Stimulated activated CD4-positive, alpha-beta T cell treated with anti-CD3 and anti-CD28 coated beads, Interleukin-1b, Interleukin-23, amount 100 ng/mL, for 24 hours (primary cell): ENCODE results near the gene SYNE3.

Source experiments
- DNase-seq, 4 experiments: peaks; one replicate each; pipeline ENCODE4 v3.0.0-alpha.2; 2020; ENCODE audit warnings: low read depth in 4 of 4, low spot score in 1 of 4

SYNE3 gene

DNA sequence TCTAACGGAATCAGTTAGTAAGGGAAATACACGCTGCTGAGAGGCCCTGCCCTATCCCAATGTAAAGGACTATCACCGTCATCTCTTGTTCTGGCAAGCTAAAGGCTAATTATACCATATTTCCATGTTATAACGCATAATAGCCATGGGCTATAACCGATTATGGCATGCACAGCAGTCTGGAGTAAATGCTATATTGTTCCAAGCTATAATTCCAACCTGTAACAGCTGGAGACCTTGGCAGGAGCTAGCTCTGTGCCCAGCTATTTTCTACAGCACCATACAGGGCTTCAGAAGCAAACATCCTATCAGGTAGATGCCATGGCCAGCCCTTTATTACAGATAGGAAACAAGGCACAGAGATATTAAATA, 26.3 kb downstream of the SYNE3 start:
- no peak for DNase-seq

DNA sequence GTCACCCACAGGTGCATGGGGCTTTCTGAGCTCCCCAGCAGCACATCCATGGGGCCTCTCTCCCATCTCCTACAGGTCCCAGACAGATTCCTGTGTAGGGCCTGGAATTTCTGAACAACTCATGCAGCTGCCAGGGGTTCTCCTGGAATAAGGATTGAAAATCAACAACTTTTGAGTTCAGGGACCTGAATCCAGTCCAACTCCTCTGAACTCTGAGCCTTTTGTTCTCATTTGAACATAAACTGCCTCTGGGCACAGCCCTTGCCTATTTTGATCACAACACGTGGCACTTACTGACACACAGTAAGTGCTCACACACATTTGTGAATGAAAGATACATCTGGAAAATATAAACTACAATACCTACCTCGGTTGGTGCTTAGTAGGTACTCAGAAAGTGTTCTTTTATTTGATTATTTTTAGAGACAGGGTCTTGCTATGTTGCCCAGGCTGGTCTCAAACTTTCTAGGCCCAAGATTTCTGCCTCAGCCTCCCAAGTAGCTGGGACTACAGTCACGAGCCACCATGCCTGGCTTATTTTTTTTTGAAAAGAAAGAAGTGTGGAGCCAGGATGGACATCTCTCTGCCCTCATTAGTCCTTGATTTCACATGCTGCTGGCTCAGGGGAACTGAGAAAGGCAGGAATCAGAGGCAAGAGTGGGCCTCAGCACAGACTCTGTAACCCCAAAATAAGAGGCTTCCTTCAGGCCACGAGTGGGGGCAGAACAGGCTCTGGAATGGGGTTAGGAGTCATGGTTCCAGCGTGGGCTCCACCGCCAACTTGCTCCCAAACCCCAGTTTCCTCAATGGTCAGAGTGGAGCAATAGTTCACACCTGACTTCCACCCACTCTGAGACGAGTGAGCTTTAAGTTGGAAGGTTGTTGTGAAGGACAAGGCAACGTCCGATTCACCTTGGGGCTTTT, 27.0 kb downstream of the SYNE3 start:
- no peak for DNase-seq

- DNase-seq = no peak
Measured at GRCh38 chr14:95488376-95489213, 27.9 kb downstream of the SYNE3 start.

DNA sequence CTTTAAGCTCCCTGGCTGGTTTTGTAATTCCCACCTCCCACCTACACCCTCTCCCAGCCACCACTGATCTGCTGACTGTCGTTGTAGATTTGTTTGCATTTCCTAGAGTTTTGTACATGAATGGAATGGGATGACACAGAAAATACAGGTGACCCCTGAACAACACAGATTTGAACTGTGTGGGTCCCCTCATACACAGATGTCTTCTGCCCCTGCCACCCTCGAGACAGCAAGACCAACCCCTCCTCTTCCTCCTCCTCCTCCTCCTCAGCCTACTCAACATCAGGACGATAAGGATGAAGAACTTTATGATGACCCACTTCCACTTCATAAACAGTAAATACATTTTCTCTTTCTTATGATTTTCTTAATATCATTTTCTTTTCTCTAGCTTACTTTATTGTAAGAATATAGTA, 28.8 kb downstream of the SYNE3 start:
- no peak for DNase-seq

DNA sequence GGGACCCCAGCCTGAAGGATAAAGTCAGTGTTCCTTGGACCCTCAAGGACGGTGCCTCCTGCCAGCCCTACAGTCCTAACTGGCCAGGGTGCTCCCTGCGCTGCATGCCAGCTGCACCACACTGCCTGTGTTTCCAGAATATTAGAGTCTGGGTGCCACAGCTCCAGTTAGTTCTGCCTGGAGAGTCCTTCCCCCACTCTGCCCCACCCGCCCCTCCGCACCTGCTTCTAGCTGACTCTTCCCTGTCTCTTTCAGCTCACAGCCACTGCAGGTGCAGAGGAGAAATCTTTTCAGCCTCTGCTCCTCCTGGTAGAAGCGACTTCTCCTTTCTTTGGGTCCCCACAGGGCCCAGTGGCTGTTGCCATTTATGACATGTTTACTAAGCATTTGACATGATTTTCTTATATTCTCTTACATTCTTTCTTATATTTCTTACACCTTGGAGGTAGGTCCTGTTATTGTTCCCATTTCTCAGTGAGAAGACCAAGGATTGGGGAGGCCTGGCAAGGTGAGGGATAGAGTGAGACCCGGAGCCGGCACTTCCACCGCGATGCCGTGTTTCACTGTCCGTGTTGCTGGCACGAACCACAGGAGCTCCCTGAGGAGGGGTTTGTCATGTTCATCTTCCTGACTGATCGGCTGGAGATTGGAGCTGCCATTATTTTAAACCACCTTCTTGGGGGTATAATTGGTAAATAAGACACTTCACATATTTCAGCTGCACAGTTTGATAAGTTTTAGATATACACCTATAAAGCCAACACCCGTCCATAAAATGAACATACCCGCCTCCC, 29.4 kb downstream of the SYNE3 start:
- DNase-seq = no peak

DNA sequence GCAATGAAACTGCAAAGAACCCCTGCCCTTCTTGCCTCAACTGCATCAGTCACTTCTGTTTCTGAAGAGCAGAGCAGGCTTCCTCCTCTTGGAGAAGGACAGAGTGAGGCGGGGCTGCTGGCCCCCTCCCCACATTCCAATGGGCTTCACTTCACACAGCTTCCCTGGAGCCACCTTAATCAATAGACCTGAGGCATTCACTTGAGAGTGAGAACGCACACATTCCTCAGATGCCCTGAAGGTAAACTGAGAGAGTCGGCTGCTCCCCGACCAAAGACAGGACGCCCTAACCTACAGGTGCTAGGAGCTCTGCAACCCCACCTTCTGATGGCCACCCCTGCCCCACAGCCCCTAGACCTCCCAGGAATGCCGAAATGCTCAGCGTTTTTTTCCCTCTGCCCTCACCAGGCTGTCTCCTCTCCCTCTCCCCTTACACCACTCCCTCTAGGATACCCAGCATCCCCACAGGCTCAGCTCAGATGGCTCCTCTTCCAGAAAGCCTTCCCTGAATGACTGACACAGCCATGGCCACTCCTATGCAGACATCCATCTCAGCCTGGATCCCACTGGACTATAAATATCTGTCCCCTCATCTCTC, 31.1 kb downstream of the SYNE3 start:
- DNase-seq = no peak

DNA sequence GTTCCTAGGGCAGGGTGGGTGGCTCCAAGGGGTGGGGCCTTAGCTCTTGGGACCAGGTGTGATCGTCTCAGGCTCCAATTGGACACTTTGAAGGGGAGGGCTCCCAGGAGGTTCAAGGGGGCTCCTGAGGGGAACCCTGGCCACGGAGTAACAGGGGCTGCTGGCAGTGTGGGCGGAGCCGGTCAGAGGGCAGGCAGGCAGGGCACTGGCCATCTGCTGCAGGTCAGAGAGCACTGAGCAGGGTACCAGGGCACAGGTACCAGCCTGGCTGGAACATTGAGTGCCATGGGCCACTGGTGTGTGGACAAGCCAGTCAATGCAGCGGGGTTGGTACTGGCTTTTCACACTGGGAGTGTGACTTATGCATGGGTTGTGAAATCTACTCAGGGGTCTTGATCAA, 32.2 kb downstream of the SYNE3 start:
- DNase-seq = no peak

- DNase-seq = no peak
Measured at GRCh38 chr14:95483309-95484165, 32.9 kb downstream of the SYNE3 start.

- DNase-seq = no peak
Measured at GRCh38 chr14:95482627-95483308, 33.7 kb downstream of the SYNE3 start.

GRCh38 chr14:95481391-95482022, 34.9 kb downstream of the SYNE3 start:
- DNase-seq = no peak

DNA sequence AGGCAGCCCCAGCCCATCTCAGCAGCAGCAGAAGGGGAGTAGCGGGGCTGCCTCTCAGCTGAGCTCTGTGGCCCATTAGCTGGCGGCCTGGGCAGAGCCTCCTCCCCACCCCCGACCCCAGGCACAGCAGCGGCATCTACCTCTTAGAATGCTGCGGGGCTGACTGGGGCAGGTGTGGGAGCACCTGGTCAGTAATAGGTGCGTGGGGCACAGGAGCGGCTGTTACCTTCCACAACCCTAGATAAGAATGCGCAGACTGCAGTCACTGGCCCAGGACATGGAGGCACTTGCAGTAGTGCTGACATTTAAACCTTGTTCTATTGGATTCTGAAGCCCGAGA, 35.6 kb downstream of the SYNE3 start:
- DNase-seq = no peak

GRCh38 chr14:95480109-95480886, 36.2 kb downstream of the SYNE3 start:
- peak in 2 of 4 experiments; percentile 6 to 9 for DNase-seq

- DNase-seq = no peak
Measured at GRCh38 chr14:95479494-95479893, 37.0 kb downstream of the SYNE3 start.

DNA sequence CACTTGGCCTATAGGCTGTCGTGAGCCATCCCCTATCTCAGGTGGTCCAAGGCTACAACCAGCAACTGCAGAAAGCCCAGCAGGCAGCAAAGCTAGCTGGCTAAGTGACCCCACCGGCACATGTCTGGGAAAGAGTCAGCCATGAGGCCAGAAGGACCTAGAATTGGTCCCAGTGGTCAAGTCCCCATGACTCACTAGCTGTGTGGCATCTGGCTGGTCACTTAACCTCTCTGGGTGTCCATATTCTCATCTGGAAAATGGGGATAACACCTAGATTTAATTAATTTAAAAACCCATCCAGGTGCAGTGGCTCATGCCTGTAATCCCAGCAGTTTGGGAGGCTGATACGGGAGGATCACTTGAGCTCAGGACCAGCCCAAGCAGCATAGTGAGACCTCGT, 37.6 kb downstream of the SYNE3 start:
- DNase-seq = no peak

DNA sequence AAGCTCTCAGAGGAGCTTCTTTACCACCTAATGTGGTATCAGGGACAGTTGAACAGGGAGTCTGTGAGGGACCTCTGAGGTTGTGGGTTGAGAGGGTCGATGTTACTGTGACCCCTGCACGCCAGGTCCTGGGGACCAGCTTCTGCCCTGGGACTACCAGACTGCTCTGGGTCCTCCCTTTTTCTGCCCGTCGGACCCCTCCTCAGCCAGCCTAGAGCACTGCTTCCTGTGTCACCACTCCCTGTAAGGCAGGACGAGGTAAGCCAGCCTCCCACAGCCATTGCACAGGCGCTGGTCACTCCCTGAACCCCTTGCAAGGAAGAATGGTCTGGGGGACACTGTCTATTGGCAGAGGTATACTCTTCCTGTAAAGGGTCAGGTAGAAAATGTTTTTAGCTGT, 38.1 kb downstream of the SYNE3 start:
- DNase-seq = no peak

GRCh38 chr14:95477411-95478269, 38.8 kb downstream of the SYNE3 start:
- DNase-seq = no peak

DNA sequence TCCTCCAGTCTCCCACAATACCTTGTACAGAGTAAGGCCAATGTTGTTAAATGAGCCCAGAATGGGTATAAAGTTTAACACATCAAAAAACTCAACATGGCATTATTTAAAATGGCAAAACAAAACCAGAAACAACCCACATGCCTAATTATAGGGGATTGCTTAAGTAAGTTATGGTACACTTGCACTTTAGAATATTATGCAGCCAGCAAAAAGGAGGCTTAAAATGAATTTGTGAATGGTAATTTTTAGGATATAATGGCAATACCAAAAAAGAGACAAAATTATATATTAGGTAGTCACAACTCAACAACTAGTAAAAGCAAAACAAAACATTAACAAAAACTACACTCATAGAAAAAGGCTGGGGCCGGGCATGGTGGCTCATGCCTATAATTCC, 39.7 kb downstream of the SYNE3 start:
- DNase-seq = no peak
